ENCODE results near the gene BDKRB2.

BDKRB2 gene

GRCh38 chr14:96274122-96274521, 69.5 kb downstream of the BDKRB2 start:
- DNase-seq, result no peak

DNA sequence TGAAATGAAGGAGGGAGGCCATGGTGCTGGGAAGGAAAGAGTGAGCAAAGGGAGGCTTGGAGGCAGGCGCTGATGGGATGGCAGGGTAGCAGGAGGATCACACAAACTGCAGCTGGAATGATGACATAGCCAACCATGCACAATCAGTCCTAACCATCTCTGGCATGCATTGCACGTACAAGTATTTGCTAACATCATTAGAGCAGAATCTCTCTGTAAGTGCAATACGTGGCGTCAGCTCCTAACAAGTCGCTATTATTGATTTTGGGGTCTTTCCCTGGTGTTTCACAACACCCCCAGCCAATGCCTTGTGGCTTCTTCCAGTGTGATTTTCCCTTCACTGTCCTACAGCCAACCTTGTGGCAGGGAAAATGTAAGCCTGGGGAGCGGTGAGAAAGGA, 69.9 kb downstream of the BDKRB2 start:
- DNase-seq, result no peak

DNA sequence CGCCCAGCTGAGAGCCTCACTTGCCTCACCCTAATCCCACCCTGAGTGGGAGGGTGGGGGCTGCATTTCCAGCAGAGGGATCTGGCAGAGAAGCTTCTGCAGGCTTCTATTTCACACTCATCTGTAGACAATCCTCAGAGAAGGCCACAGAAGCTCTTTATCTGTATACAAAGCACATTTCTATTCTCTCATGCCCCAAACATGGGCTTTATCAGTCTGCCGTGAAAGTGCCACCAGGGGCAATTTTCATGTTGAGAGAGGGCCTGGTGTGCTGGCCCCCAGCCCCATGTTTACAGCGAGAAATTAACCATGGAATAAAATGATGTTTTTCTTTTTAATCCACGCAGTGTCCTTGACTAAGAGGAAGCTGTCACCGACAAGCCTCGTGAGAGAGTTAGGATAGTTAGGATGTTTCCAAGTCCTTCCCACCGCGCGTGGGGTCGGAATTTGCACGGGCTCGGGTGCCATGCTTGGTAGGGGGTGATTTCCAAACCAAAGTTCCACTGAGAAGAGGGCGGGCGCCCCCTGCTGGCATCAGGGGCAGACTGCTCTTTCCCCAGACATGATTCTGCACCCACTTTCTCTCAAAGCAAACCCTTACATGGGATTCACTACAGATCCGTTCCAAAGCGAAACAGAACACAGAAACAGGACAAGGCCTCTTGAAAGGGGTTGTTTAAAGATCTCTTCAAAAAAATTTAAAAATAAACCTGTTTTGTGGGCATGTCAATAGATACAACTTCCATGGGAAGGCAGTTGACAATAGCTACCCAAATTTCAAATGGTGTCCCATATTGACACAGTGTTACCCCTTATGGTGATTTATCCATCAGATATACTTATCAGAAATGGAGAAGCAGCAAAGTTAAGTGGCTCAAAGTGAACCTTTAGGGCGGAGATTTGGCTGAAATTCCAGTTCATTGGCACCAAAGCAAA, 70.8 kb downstream of the BDKRB2 start:
- DNase-seq, result peak; percentile 85

- DNase-seq, result no peak
These were observed 73.3 kb downstream of the BDKRB2 start for GRCh38 chr14:96277890-96278289.

- DNase-seq, result no peak
These were observed 74.9 kb downstream of the BDKRB2 start for GRCh38 chr14:96279564-96279963.

DNA sequence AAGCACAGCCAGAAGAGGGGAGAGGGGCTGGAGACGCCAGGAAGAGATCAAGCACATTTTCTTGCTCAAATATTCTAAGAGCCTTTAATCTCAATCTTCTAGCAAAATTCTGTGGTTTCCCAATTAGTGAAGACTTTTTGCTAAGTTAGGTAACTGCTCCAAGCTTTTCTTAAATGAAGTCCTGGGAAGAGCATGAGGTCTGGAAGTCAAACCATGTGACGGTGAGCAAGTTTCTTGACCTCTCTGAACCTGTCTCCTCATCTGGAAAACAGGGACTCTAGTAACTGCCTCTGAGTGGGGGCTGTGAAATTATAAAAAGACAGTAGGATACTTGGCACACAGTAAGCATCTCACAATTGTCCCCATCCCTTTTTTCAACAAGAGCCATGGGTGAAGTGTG, 75.5 kb downstream of the BDKRB2 start:
- no peak for DNase-seq

DNA sequence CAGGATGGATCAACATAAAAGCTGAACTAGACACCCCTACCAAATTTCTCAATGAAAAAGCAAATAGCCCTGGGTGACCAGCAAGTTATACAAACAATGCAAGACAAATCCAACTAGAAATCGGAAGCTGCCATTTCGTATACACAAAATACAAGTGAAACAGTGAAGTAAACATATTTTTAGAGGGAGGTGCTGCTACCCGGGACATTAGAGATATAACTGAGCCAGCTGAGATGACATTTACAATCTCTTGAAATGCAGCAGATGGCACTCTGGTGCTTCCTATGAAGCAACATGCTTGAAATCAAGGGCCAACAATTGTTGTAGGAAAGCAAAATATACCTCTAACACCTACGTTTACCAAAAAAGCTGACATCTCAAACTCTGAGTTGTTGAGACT, 76.8 kb downstream of the BDKRB2 start:
- no peak for DNase-seq

- no peak for DNase-seq
These were observed 79.4 kb downstream of the BDKRB2 start for GRCh38 chr14:96284008-96284407.

GRCh38 chr14:96284430-96284829, 79.8 kb downstream of the BDKRB2 start:
- DNase-seq, result no peak

GRCh38 chr14:96285667-96286066, 81.0 kb downstream of the BDKRB2 start:
- no peak for DNase-seq

GRCh38 chr14:96286251-96286650, 81.6 kb downstream of the BDKRB2 start:
- no peak for DNase-seq

DNA sequence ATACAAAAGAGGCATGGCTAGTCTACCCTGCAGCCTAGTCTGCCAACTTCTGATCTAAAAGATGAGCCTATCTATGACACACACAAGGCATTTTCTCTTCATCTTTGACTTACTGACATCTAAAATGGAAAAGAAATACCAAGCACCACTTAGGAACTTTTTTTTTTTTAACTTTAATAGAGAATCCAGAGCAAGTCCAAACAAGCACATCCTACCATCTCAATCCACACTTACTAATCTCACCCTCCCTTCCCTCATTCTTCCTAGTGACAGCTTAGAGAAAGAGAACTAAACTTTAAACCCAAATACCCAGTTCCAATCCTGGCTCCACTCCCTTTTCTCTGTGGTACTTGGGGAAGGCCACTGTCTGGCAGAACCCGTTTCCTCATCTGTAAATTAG, 83.2 kb downstream of the BDKRB2 start:
- no peak for DNase-seq

All from activated CD8-positive, alpha-beta memory T cell treated with anti-CD3 and anti-CD28 coated beads for 24 hours (primary cell).